Tibial artery (tissue), 4 donors: ENCODE measurements around the gene DGAT2.

ENCODE experiments used
- DNase-seq, 2 donors: peaks; one replicate each; pipeline ENCODE4 v3.0.0-alpha.2; 2019
- H3K27ac ChIP-seq, 2 donors: fragments of 200-600 bp; sonication (generic) in 1 of 2; 1 replicate in 1 of 2; 2 replicates in 1 of 2; pipeline ENCODE4 v1.5.1; 2018 to 2019; ENCODE audit warnings: mild to moderate bottlenecking in 1 of 2
- H3K27me3 ChIP-seq, 2 donors: fragments of 200-600 bp; sonication (generic) in 1 of 2; one replicate each; pipeline versions ENCODE4 v1.5.1 to v1.6.0; 2016 to 2019
- H3K36me3 ChIP-seq, 3 donors: fragments of 200-600 bp; sonication (generic) in 2 of 3; one replicate each; pipeline ENCODE4 v1.5.1; 2016 to 2019; ENCODE audit warnings: mild to moderate bottlenecking in 2 of 3
- H3K4me1 ChIP-seq, 4 donors: fragments of 200-600 bp; sonication (generic) in 2 of 4; 1 replicate in 3 of 4; 2 replicates in 1 of 4; pipeline ENCODE4 v1.5.1; 2016 to 2019
- H3K4me3 ChIP-seq, 2 donors: fragments of 200-600 bp; sonication (generic) in 1 of 2; 1 replicate in 1 of 2; 2 replicates in 1 of 2; pipeline ENCODE4 v1.5.1; 2018 to 2019; ENCODE audit warnings: mild to moderate bottlenecking in 2 of 2
- H3K9me3 ChIP-seq, 3 donors: fragments of 200-600 bp; sonication (generic) in 1 of 3; one replicate each; pipeline ENCODE4 v1.5.1; 2016 to 2019
- CTCF ChIP-seq, 2 experiments: fragments of 200-600 bp in 1 of 2; fragments of 450-650 bp in 1 of 2; IDR thresholded peaks; one replicate each; pipeline ENCODE4 v1.5.1; 2017 to 2019; ENCODE audit warnings: antibody characterized with exemption in 2 of 2, mild to moderate bottlenecking in 1 of 2, moderate library complexity in 1 of 2
- intact Hi-C: fragments of 100-400 bp; cut with DNase I; formaldehyde crosslinking; loops from one replicate; pipeline ENCODE4 v1.15.0; 2023; ENCODE audit warnings: low total_unique reads

The DGAT2 gene

GRCh38 chr11:75802913-75803820 is 34.6 kb downstream of the DGAT2 start:
- Histone ChIP-seq H3K36me3 (no peaks in the 10 kb centered on the region), H3K4me3 (no peak overlapping the region)
- intact Hi-C loops = loop anchor here (2.0 kb wide), 1 partner anchor 64 kb away; no protein-coding TSS in a partner anchor

DNA sequence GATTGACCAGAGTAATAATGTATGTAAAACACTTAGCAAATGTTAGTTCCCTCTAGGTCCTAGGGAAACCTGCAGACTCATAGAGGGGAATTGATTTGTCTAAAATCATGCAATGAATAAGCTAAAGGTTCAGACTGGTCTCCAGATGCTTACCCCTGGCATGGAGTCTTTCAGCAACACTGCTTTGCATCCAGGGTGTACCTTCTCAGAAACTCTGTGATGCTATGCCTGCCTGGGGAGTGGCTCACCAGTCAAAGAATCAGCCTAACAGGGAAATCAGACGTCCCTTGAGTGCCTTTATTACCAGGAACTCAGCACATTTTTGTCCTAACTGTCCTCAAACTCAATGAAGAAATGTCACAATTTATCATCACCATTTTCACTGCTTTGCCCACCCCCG is 40.5 kb downstream of the DGAT2 start:
- DNase-seq = no peak
- Histone ChIP-seq H3K9me3 (no peaks in the 10 kb centered on the region), H3K27ac (no peak overlapping the region), H3K4me3 (no peak overlapping the region), H3K27me3 (no peaks in the 10 kb centered on the region), H3K36me3 (no peaks in the 10 kb centered on the region), H3K4me1 (peaks cover 0 to 6% (median 2%) of the 10 kb centered on the region in 4 donors)
- intact Hi-C loops = no loop called here
- TF ChIP-seq CTCF (IDR thresholded peaks at IDR 0.05) = no peak

More at GRCh38 chr11:75802913-75803820, 34.6 kb downstream of the DGAT2 start:
- DNase-seq = peak; percentile 80 to 81
- H3K9me3 ChIP-seq = no peaks in the 10 kb centered on the region
- peak; percentile 89 to 93 for TF ChIP-seq CTCF (IDR thresholded peaks at IDR 0.05)
- H3K4me1 ChIP-seq = peaks cover 0 to 14% (median 0%) of the 10 kb centered on the region in 4 donors
- no peak overlapping the region for H3K27ac ChIP-seq
- no peaks in the 10 kb centered on the region for H3K27me3 ChIP-seq

DNA sequence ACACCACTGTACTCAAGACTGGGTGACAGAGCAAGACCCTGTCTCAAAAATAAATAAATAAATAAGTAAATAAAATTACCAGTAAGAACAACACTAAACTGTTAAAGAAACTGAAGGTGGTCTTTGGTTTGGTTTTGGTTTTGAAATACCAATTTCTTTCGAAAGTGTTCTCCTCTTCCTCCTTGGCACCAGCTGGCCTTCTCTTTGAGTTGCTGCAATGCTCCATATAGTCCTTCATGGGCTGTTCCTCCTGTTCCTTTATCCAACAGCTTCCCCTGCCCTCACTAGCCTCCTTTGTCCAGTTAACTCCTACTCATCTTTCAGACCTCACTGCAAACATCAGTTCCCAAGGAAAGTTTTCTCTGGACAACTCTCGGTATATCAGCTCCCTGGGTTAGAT is 41.4 kb downstream of the DGAT2 start:
- intact Hi-C loops = no loop called here
- no peaks in the 10 kb centered on the region for H3K9me3 ChIP-seq
- no peaks in the 10 kb centered on the region for H3K27me3 ChIP-seq
- no peak for DNase-seq
- H3K27ac ChIP-seq = no peak overlapping the region
- TF ChIP-seq CTCF (IDR thresholded peaks at IDR 0.05) = no peak
- H3K4me3 ChIP-seq = no peak overlapping the region
- H3K36me3 ChIP-seq = no peaks in the 10 kb centered on the region
- peaks cover 0 to 8% (median 3%) of the 10 kb centered on the region in 4 donors for H3K4me1 ChIP-seq

- H3K27ac ChIP-seq = no peak overlapping the region
- DNase-seq = no peak
- H3K9me3 ChIP-seq = no peaks in the 10 kb centered on the region
- no peaks in the 10 kb centered on the region for H3K27me3 ChIP-seq
- H3K36me3 ChIP-seq = no peaks in the 10 kb centered on the region
- TF ChIP-seq CTCF (IDR thresholded peaks at IDR 0.05) = no peak
- peaks cover 0 to 8% (median 3%) of the 10 kb centered on the region in 4 donors for H3K4me1 ChIP-seq
- H3K4me3 ChIP-seq = no peak overlapping the region
- intact Hi-C loops = no loop called here
Measured at GRCh38 chr11:75810637-75811390, 42.2 kb downstream of the DGAT2 start.

DNA sequence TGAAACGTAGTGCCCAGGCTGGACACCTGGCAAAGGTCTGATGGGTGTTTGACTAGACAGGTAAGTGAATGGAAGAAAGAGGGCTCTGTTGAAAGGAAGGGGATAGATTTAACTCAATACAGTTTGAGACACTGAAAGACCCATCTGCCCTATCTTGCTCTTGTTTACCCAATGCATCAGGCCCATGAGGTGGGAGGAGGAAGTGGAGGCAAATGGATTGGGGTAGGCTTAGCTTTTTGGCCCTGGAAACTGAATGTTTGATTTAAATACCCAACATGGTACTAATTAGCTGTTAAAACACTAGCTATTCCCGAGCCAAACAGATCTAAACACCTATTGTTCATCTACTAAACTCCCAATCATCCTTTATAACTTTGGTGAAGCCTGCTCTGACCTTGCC is 42.9 kb downstream of the DGAT2 start:
- intact Hi-C loops = no loop called here
- no peaks in the 10 kb centered on the region for H3K9me3 ChIP-seq
- H3K4me3 ChIP-seq = no peak overlapping the region
- H3K4me1 ChIP-seq = peaks cover 0 to 14% (median 7%) of the 10 kb centered on the region in 4 donors
- H3K36me3 ChIP-seq = no peaks in the 10 kb centered on the region
- no peak overlapping the region for H3K27ac ChIP-seq
- H3K27me3 ChIP-seq = no peaks in the 10 kb centered on the region
- DNase-seq = no peak
- TF ChIP-seq CTCF (IDR thresholded peaks at IDR 0.05) = no peak
